Activated naive CD4-positive, alpha-beta T cell treated with Interleukin-2 at 50 U/mL for 16 hours (primary cell): ENCODE results near the gene GPX6.
"Not testable (repeated sequence)": the region's sequence is repeated elsewhere in the genome, so short reads cannot be mapped to it uniquely, and the experiment has no call there.

Source experiments
- DNase-seq: peaks from one replicate; pipeline ENCODE4 v3.0.0-alpha.2; 2020

The GPX6 gene

GRCh38 chr6:28478518-28478917, 37.1 kb downstream of the GPX6 start:
- DNase-seq: no peak

GRCh38 chr6:28474441-28475219, 41.0 kb downstream of the GPX6 start:
- no peak for DNase-seq

GRCh38 chr6:28469153-28469745, 46.3 kb downstream of the GPX6 start:
- not testable (repeated sequence) for DNase-seq

GRCh38 chr6:28468056-28468455, 47.5 kb downstream of the GPX6 start:
- no peak for DNase-seq

- DNase-seq: no peak
Observed at GRCh38 chr6:28462401-28462800, 53.2 kb downstream of the GPX6 start.

GRCh38 chr6:28458568-28458967, 57.0 kb downstream of the GPX6 start:
- DNase-seq: no peak
